ENCODE data around the gene ANKDD1B. TPM values are rescaled to one million over a fixed set of nuclear protein-coding genes. Genes with fewer than 3 reads are reported as not detected.

The ANKDD1B gene
- total RNA-seq, 1 donor from 2014 or later, result 1.0 TPM

DNA sequence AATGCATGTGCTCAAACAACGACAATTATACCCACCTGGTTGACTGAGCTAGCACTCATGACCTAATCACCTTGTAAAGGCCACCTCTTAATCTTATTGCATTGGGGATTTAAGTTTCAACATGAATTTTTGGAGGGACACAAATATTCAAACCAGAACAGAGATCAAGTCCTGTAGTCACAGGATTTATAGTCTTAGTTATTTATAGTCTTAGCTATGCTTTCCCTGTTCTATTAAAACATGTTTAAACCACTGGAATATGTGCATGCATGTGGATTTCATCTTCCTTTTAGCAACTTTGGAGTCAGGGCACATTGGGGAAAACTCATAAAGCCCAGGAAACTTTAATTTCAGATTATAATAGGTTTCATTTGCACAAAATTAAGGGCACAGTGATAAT lies 26.7 kb downstream of the ANKDD1B start:
- H3K4me1 Mint-ChIP-seq, result no peaks in the 10 kb centered on the region
- no peak overlapping the region for H3K4me3 Mint-ChIP-seq
- H3K27ac Mint-ChIP-seq, result no peak overlapping the region
- H3K9me3 Mint-ChIP-seq, result no peaks in the 10 kb centered on the region
- TF ChIP-seq, protein P1, sequence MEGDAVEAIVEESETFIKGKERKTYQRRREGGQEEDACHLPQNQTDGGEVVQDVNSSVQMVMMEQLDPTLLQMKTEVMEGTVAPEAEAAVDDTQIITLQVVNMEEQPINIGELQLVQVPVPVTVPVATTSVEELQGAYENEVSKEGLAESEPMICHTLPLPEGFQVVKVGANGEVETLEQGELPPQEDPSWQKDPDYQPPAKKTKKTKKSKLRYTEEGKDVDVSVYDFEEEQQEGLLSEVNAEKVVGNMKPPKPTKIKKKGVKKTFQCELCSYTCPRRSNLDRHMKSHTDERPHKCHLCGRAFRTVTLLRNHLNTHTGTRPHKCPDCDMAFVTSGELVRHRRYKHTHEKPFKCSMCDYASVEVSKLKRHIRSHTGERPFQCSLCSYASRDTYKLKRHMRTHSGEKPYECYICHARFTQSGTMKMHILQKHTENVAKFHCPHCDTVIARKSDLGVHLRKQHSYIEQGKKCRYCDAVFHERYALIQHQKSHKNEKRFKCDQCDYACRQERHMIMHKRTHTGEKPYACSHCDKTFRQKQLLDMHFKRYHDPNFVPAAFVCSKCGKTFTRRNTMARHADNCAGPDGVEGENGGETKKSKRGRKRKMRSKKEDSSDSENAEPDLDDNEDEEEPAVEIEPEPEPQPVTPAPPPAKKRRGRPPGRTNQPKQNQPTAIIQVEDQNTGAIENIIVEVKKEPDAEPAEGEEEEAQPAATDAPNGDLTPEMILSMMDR (IDR thresholded peaks at IDR 0.05), result no peak
- intact Hi-C loops (cut with micrococcal nuclease), result no loop called here
- DNase-seq (no peak), ATAC-seq (ENCODE audit: low read depth) (no peak)
- ChIA-PET POLR2A (no interaction called here), CTCF (no interaction called here)
- no peaks in the 10 kb centered on the region for H3K27me3 Mint-ChIP-seq
- no peaks in the 10 kb centered on the region for H3K36me3 Mint-ChIP-seq (ENCODE audit: low read depth)

DNA sequence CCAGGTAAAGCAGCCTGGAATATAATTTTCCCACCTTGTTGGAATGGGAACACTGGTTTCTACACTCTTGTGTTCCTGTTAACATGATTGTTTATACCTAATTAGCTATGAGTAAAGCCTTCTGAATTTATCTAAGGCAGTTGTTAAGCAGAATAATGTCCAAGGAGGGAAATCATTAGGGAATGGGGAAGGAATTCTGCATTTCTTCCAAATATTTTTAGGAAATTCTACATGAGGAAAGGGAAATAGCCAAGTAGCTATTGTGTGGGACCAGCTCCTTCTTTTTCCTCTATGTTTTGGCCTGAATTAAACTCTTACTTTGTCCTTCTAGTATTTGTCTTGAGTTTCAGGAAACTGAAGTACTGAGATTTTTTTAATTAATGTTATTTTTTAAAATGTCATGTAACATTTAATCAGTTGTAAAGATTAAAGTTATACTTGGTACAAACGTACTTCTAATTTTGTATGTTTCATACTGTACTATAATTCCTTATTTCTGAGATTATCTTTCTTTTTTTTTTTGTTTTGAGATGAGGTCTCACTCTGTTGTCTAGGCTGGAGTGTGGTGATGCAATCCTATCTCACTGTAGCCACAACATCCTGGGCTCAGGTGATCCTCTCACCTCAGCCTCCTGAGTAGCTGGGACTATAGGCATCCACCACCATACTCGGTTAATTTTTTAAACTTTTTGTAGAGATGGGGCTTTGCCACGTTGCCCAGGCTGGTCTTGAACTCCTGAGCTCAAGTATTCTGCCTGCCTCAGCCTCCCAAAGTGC lies 28.5 kb downstream of the ANKDD1B start:
- DNase-seq (no peak), ATAC-seq (ENCODE audit: low read depth) (no peak)
- Mint-ChIP-seq H3K27me3 (no peaks in the 10 kb centered on the region), H3K9me3 (no peaks in the 10 kb centered on the region), H3K4me1 (no peaks in the 10 kb centered on the region), H3K36me3 (ENCODE audit: low read depth) (no peaks in the 10 kb centered on the region), H3K27ac (no peak overlapping the region), H3K4me3 (no peak overlapping the region)
- ChIA-PET POLR2A (no interaction called here), CTCF (no interaction called here)
- TF ChIP-seq, protein P1 (IDR thresholded peaks at IDR 0.05), result no peak
- intact Hi-C loops (cut with micrococcal nuclease), result no loop called here

DNA sequence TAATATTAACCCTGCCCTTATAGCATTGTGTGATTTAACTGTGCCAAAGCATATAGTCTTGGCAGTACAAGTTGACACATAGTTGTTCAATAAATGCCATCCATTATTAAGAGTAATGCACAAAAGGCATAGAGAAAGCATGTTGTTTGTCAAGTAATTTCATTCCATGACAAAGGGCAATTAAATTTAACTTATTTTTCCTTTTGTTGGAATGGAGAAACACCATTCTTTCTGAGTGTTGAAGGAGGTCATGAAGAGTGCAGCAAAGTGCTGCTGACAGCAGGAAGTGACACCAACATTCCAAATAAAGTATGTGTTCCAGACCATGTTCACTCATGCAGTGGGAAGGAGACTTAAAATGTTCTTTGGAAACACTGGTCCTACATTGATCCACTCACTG lies 29.1 kb downstream of the ANKDD1B start:
- H3K4me1 Mint-ChIP-seq, result no peaks in the 10 kb centered on the region
- ATAC-seq (ENCODE audit: low read depth) (no peak), DNase-seq (no peak)
- intact Hi-C loops (cut with micrococcal nuclease), result no loop called here
- H3K27me3 Mint-ChIP-seq, result no peaks in the 10 kb centered on the region
- ChIA-PET CTCF (no interaction called here), POLR2A (no interaction called here)
- H3K27ac Mint-ChIP-seq, result no peak overlapping the region
- TF ChIP-seq, protein P1 (IDR thresholded peaks at IDR 0.05), result no peak
- no peaks in the 10 kb centered on the region for H3K36me3 Mint-ChIP-seq (ENCODE audit: low read depth)
- H3K9me3 Mint-ChIP-seq, result no peaks in the 10 kb centered on the region
- no peak overlapping the region for H3K4me3 Mint-ChIP-seq

DNA sequence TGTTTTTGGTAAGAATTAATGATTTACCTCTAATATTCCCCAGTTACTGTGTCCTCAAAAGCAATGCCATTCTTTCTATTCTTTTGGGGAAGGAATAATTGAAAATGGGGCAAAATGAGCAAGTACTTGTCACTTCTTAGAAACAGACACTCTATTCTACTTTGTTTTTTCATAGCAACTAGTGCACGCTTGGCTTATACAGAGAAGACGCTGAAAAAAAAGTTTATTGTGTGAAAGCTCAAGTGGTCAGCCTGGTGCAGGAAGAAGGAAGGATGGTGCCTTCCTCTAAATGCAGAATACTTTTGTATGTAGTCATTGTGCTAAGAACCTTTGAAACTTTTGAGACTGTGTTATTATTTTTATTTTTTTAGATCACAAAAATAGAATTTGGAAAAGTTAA lies 29.6 kb downstream of the ANKDD1B start:
- no peaks in the 10 kb centered on the region for H3K36me3 Mint-ChIP-seq (ENCODE audit: low read depth)
- H3K27ac Mint-ChIP-seq, result no peak overlapping the region
- ATAC-seq (ENCODE audit: low read depth), result no peak
- intact Hi-C loops (cut with micrococcal nuclease), result no loop called here
- no peaks in the 10 kb centered on the region for H3K27me3 Mint-ChIP-seq
- POLR2A ChIA-PET, result no interaction called here
- H3K4me3 Mint-ChIP-seq, result no peak overlapping the region
- TF ChIP-seq, protein P1 (IDR thresholded peaks at IDR 0.05), result no peak
- H3K9me3 Mint-ChIP-seq, result no peaks in the 10 kb centered on the region
- no peak for DNase-seq
- CTCF ChIA-PET, result no interaction called here
- no peaks in the 10 kb centered on the region for H3K4me1 Mint-ChIP-seq

DNA sequence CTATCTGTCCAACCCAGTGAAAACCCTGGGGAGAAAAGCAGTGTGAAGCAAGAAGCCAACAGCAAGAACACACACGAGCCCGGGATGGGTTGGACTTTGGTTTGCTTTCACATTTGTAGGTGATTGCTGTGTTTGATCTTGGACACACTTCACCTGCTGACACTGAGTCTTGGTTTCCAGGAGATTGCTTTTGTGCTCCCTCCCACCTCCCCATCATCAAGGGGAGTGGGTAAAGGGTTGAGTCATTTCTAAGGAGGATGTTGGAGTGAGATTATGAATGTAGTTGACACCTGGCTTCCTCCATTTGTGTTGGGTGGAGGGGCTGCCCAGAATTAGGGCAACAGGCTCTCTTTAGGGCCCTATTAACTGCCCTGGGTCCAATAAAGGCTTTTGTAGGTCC lies 37.5 kb downstream of the ANKDD1B start:
- POLR2A ChIA-PET, result no interaction called here
- ATAC-seq (ENCODE audit: low read depth) (no peak), DNase-seq (no peak)
- no peak overlapping the region for H3K4me3 Mint-ChIP-seq
- H3K9me3 Mint-ChIP-seq, result no peaks in the 10 kb centered on the region
- intact Hi-C loops (cut with micrococcal nuclease), result no loop called here
- CTCF ChIA-PET, result no interaction called here
- no peaks in the 10 kb centered on the region for H3K36me3 Mint-ChIP-seq (ENCODE audit: low read depth)
- H3K27ac Mint-ChIP-seq, result no peak overlapping the region
- H3K27me3 Mint-ChIP-seq, result no peaks in the 10 kb centered on the region
- no peaks in the 10 kb centered on the region for H3K4me1 Mint-ChIP-seq
- TF ChIP-seq, protein P1 (IDR thresholded peaks at IDR 0.05), result no peak

Data from activated B cell treated with CpG ODN at 0.5 μM for 24 hours (primary cell).